Measurements from ENCODE around the gene ITPK1.

Gene ITPK1

GRCh38 chr14:92907316-92907911 lies 208.3 kb downstream of the ITPK1 start:
- no peak for DNase-seq

GRCh38 chr14:92906823-92907222 lies 208.9 kb downstream of the ITPK1 start:
- DNase-seq, result no peak

- no peak for DNase-seq
Measured at GRCh38 chr14:92906420-92906819, 209.3 kb downstream of the ITPK1 start.

GRCh38 chr14:92905667-92906066 lies 210.1 kb downstream of the ITPK1 start:
- DNase-seq, result no peak

GRCh38 chr14:92903359-92903758 lies 212.4 kb downstream of the ITPK1 start:
- DNase-seq, result no peak

- no peak for DNase-seq
Measured at GRCh38 chr14:92902726-92903125, 213.0 kb downstream of the ITPK1 start.

- no peak for DNase-seq
Measured at GRCh38 chr14:92902191-92902590, 213.5 kb downstream of the ITPK1 start.

- no peak for DNase-seq
Measured at GRCh38 chr14:92900660-92901059, 215.1 kb downstream of the ITPK1 start.

GRCh38 chr14:92898566-92899131 lies 217.1 kb downstream of the ITPK1 start:
- DNase-seq, result no peak

GRCh38 chr14:92897922-92898565 lies 217.7 kb downstream of the ITPK1 start:
- DNase-seq, result no peak

GRCh38 chr14:92895352-92895878 lies 220.3 kb downstream of the ITPK1 start:
- no peak for DNase-seq

GRCh38 chr14:92892589-92892988 lies 223.1 kb downstream of the ITPK1 start:
- DNase-seq, result no peak

GRCh38 chr14:92890830-92891588 lies 224.7 kb downstream of the ITPK1 start:
- DNase-seq, result no peak

GRCh38 chr14:92888896-92889295 lies 226.8 kb downstream of the ITPK1 start:
- peak; percentile 27 to 34 for DNase-seq

- DNase-seq, result no peak
Measured at GRCh38 chr14:92887157-92887556, 228.6 kb downstream of the ITPK1 start.

All from AML-193 (cell line).